Measurements from ENCODE around the gene NUF2.
"Not testable (repeated sequence)": the region's sequence is repeated elsewhere in the genome, so short reads cannot be mapped to it uniquely, and the experiment has no call there.

NUF2 gene

GRCh38 chr1:163337631-163338030, 15.9 kb downstream of the NUF2 start:
- no peak for DNase-seq

- no peak for DNase-seq
These were observed 24.6 kb downstream of the NUF2 start for GRCh38 chr1:163346326-163346870.

DNA sequence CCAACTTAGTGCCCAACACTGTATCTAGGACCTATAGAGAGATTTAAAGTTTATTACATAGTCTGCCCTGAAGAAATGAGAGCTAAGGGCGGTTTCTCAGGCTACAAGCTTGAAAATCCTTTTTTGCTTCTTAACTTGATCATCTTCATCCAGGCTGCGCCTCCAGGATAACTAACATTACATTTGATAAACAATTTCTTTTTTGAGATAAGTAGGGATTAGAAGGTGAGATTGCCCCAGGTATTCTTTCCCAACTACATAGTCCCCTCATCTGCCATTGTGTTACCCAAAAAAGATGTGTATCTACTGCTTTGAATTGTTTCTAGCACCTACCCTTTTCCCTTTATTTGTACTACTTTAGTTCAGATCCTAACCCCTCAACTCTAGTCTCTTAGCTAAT, 25.4 kb downstream of the NUF2 start:
- DNase-seq: no peak

- no peak for DNase-seq
These were observed 30.2 kb downstream of the NUF2 start for GRCh38 chr1:163351912-163352311.

DNA sequence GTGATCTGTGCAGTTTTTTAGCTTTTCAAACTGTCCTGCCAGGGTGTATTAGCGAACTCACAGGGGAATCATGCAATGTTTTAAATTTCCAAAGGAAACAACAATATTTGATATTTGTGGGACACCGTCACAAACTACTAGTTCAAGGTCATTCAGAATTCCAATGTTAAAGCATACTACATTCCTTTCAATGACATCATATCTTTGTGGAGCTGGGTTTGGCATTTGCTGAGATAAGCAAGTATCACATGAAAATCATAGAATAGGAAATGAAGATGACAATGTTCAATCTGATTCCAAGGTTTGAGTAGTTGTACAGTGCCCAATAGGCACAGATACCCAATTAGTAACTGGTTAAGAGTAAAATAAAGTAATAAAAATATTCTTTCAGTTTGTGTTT, 35.6 kb downstream of the NUF2 start:
- DNase-seq: no peak

- not testable (repeated sequence) for DNase-seq
These were observed 36.4 kb downstream of the NUF2 start for GRCh38 chr1:163358172-163358571.

GRCh38 chr1:163361123-163361934, 39.6 kb downstream of the NUF2 start:
- no peak for DNase-seq

DNA sequence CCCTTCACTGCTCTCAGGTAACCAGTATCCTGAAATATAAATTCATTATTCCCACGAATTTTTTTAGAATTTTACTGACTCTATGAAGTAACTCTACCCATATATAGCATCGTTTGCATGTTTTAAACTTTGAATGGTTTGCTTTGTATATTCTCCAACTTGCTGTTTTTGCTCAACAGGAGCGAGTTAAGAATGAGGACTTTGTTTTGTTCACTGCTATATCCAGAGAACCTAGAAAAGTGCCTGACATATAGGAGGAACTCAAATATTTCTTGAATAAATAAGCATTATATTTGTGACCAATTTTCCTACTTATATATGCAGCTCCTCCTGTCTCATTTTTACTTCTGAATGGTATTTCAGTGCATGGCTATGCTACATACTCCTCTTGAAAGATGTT, 43.4 kb downstream of the NUF2 start:
- no peak for DNase-seq

DNA sequence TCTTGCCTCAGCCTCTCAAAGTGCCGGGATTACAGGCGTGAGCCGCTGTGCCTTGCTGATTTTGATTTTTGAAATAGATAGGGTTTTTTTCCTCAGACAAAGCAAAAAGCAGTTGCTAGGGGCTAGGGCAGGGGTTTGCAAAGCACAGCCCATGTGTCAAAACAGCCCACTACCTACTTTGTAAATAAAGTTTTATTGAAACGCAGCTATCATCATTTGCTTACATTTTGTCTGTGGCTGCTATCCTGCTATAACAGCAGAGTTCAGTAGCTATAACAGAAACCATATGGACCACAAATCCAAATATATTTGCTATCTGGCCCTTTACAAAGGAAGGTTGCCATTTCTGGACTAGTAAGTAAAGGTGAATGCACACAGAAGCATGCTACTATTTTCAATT, 44.8 kb downstream of the NUF2 start:
- no peak for DNase-seq

DNA sequence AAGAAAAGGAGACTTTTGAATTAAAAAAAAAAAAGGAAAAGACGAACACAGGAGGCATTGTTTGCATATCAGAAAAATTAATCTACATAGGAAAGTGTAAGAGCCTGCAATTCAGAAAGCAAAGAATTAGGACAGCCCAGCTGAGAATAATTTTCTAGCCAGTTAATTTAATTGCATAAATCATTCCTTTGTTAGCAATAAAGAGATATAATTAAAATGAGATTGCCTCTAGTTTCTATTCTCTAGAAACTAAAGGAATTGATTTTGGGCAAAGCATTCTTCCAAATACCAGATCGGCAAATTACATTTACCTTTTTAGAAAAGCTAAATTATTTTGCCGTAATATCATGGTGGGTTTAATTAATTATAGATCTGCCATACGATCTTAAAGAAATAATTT, 46.0 kb downstream of the NUF2 start:
- no peak for DNase-seq

- DNase-seq: no peak
These were observed 50.8 kb downstream of the NUF2 start for GRCh38 chr1:163372576-163372975.

- no peak for DNase-seq
These were observed 56.8 kb downstream of the NUF2 start for GRCh38 chr1:163378554-163378953.

DNA sequence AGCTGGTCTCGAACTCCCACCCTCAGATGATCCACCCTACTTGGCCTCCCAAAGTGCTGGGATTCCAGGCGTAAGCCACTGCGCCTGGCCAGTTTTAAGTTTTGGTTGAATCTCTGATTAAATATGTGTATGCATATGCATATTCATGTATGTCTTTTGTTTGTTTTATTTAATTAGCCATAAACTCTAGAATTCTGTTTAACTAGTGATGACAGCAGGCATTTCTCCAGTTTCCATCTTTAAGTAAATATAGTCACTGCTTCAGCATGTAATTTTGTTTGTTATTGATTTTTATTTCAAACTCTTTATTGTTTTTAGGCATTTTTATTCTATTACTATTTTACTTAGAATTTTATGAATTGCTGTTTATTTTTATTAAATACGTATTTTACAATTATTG, 58.0 kb downstream of the NUF2 start:
- no peak for DNase-seq

- no peak for DNase-seq
These were observed 59.9 kb downstream of the NUF2 start for GRCh38 chr1:163381487-163382184.

GRCh38 chr1:163382395-163382794, 60.6 kb downstream of the NUF2 start:
- DNase-seq: no peak

- no peak for DNase-seq
These were observed 65.4 kb downstream of the NUF2 start for GRCh38 chr1:163387146-163387545.

GRCh38 chr1:163388970-163389369, 67.2 kb downstream of the NUF2 start:
- no peak for DNase-seq

DNA sequence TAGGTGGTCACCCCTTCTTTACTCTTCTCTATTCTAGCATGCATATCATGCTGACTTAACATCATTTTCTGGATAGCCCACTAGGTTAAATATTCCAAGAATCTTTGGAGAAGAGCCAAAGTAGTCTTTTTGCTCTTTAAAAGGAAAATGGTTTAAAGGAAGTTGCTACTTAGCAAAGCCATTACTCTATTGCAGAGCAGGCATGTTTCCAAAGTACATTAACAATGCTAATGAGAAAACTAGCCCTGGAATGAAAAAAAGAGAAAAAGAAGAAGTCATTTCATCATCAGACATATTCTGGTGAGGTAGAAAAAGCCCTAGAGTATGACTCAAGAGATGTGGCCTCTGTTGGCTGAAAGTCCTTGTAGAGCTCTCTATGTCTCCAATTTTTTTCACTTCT, 74.0 kb downstream of the NUF2 start:
- DNase-seq: no peak

DNA sequence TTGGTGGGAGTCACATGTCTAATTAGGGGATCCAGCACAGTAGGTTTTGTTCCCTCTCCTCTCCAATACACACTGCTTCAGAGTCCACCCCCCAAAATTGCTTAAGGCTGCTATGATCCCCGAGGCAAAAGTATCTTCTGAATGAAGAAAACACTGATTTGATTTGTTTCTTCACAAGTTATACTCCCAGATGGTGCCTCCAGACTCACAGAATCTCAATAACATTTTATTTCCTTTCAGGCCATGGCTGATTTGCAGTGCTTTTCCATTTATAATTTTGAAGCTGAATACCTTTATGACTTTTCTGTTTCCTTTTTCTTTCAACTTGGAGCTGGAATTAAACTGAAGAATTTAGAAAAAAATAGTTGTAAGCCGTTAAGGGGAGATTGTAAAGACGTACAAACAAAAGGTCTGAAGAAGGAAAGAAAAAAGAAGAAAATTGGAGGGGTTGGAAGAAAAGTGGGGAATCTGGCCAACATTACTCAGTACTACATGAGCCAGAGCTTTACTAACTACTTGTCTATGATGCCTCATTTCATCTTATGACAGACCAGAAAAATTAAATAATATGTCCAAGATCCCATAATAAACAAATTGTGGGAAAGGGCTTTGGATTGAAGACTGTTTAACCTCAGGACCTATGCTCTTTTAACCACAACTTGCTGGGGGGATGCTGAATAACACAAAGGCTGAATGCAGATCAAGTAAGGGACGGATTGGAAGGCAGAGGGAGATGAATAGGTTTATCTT, 75.9 kb downstream of the NUF2 start:
- no peak for DNase-seq

GRCh38 chr1:163399001-163399400, 77.2 kb downstream of the NUF2 start:
- DNase-seq: no peak

GRCh38 chr1:163399976-163400601, 78.3 kb downstream of the NUF2 start:
- DNase-seq: no peak

GRCh38 chr1:163401211-163401610, 79.5 kb downstream of the NUF2 start:
- no peak for DNase-seq
